ENCODE measurements around the gene SLC29A2. TPM values are rescaled to one million over a fixed set of nuclear protein-coding genes. Genes with fewer than 3 reads are reported as not detected.

SLC29A2 gene
- total and polyA plus RNA-seq, 12 donors: 0.48 to 4.7 (median 1.3) TPM; not detected in 1

- intact Hi-C loops (cut with DNase I): no loop called here
These were observed 53.0 kb downstream of the SLC29A2 start for GRCh38 chr11:66318600-66318970.

GRCh38 chr11:66317723-66318599 is 53.6 kb downstream of the SLC29A2 start:
- H3K9me3 ChIP-seq (replicated peaks in 1 of 3): no peaks in the 10 kb centered on the region
- H3K27me3 ChIP-seq: no peaks in the 10 kb centered on the region
- peak in 5 of 7 donors; percentile 68 to 82 (median 68) for DNase-seq
- H3K4me1 ChIP-seq (replicated peaks in 1 of 2): peaks cover 5 to 16% of the 10 kb centered on the region in 2 donors
- no peak overlapping the region for H3K4me3 ChIP-seq
- intact Hi-C loops (cut with DNase I): no loop called here
- TF ChIP-seq POLR2A (IDR thresholded peaks at IDR 0.05): no peak
- TF ChIP-seq CTCF (IDR thresholded peaks at IDR 0.05): no peak
- peak overlapping the region in 4 of 5 donors; percentile 39 to 91 (median 65) for H3K27ac ChIP-seq
- 35 to 56% (median 41%) methylated on average over 7 to 16 of the region's 16 CpGs for WGBS, 4 donors
- no peaks in the 10 kb centered on the region for H3K36me3 ChIP-seq (replicated peaks in 1 of 2)

More at GRCh38 chr11:66318600-66318970, 53.0 kb downstream of the SLC29A2 start:
- WGBS, 4 donors: 77 to 100% (median 79%) methylated on average over 2 to 3 of the region's 3 CpGs
- Histone ChIP-seq H3K27me3 (no peaks in the 10 kb centered on the region), H3K27ac (peak overlapping the region in 2 of 5 donors; percentile 75 to 91), H3K36me3 (replicated peaks in 1 of 2) (no peaks in the 10 kb centered on the region), H3K9me3 (replicated peaks in 1 of 3) (no peaks in the 10 kb centered on the region), H3K4me1 (replicated peaks in 1 of 2) (peaks cover 0 to 11% of the 10 kb centered on the region in 2 donors), H3K4me3 (no peak overlapping the region)
- TF ChIP-seq POLR2A (IDR thresholded peaks at IDR 0.05) (no peak), CTCF (IDR thresholded peaks at IDR 0.05) (no peak)
- DNase-seq: no peak

GRCh38 chr11:66317322-66317722 is 54.2 kb downstream of the SLC29A2 start:
- intact Hi-C loops (cut with DNase I): no loop called here
- Histone ChIP-seq H3K4me3 (peak overlapping the region in 1 of 4 donors; percentile 37), H3K4me1 (replicated peaks in 1 of 2) (peaks cover 6 to 18% of the 10 kb centered on the region in 2 donors), H3K27me3 (no peaks in the 10 kb centered on the region), H3K9me3 (replicated peaks in 1 of 3) (no peaks in the 10 kb centered on the region), H3K36me3 (replicated peaks in 1 of 2) (no peaks in the 10 kb centered on the region), H3K27ac (peak overlapping the region in 4 of 5 donors; percentile 39 to 91 (median 65))
- WGBS, 4 donors: 27 to 41% (median 38%) methylated on average over 13 to 14 of the region's 14 CpGs
- no peak for DNase-seq
- TF ChIP-seq CTCF (IDR thresholded peaks at IDR 0.05) (no peak), POLR2A (IDR thresholded peaks at IDR 0.05) (no peak)

GRCh38 chr11:66316849-66317251 is 54.7 kb downstream of the SLC29A2 start, which contains the start of gene CD248:
CD248 (minus strand) TSS chr11:66317044; CDS start chr11:66317027, 17 bp downstream.
- Histone ChIP-seq H3K27me3 (no peaks in the 10 kb centered on the region), H3K27ac (peak within 1 kb of the TSS in 4 of 5 donors; percentile 39 to 91 (median 65)), H3K36me3 (replicated peaks in 1 of 2) (no peaks in the 10 kb centered on the region), H3K4me1 (replicated peaks in 1 of 2) (peaks cover 6 to 18% of the 10 kb centered on the region in 2 donors), H3K9me3 (replicated peaks in 1 of 3) (no peaks in the 10 kb centered on the region), H3K4me3 (peak within 1 kb of the TSS in 1 of 4 donors; percentile 37)
- DNase-seq: peak in 1 of 7 donors; percentile 45
- TF ChIP-seq CTCF (IDR thresholded peaks at IDR 0.05) (no peak), POLR2A (IDR thresholded peaks at IDR 0.05) (no peak)
- intact Hi-C loops (cut with DNase I): no loop called here
- 23 to 31% (median 29%) methylated on average over 7 to 29 of the region's 29 CpGs; no CpG with 5 or more reads in 1 of the 4 donors for WGBS, 4 donors
